Keratinocyte (primary cell): ENCODE measurements around the gene ITGA3.

Source experiments
- CTCF ChIP-seq, 3 experiments: IDR thresholded peaks in 1 of 3; conservative IDR thresholded peaks in 1 of 3; optimal IDR thresholded peaks in 1 of 3; 2 replicates in 2 of 3; 3 replicates in 1 of 3; pipeline versions ENCODE3 to v1.5.1; 2011; ENCODE audit warnings: low read length in 3 of 3, mild to moderate bottlenecking in 3 of 3, moderate library complexity in 2 of 3, control low read depth in 1 of 3, inconsistent platforms in 1 of 3; ENCODE audit not compliant: insufficient read depth in 2 of 3; ENCODE audit errors: extremely low read depth in 1 of 3
- EZH2 ChIP-seq: IDR thresholded peaks from one replicate; pipeline ENCODE4 v1.6.1; 2012; ENCODE audit warnings: inconsistent platforms, mild to moderate bottlenecking, low read length, moderate library complexity

- TF ChIP-seq CTCF (optimal IDR thresholded peaks at IDR 0.05 in 1 of 3, IDR thresholded peaks at IDR 0.05 in 1 of 3, conservative IDR thresholded peaks at IDR 0.05 in 1 of 3; ENCODE audit: extremely low read depth in 1 of 3, insufficient read depth in 2 of 3, low read length in 3 of 3), result peak in 1 of 3 experiments; percentile 18
- TF ChIP-seq EZH2, result no peak
Measured at GRCh38 chr17:50101346-50102163, 45.6 kb downstream of the ITGA3 start.
